ENCODE results near the gene RIMBP2.

RIMBP2 gene

GRCh38 chr12:130509454-130509853 is 206.6 kb downstream of the RIMBP2 start:
- no peak overlapping the region for H3K27ac ChIP-seq (replicated peaks)

GRCh38 chr12:130508847-130509246 is 207.3 kb downstream of the RIMBP2 start:
- no peak for DNase-seq (ENCODE audit: low read depth in 1 of 2, low spot score in 1 of 2)
- no peak for TF ChIP-seq CTCF (IDR thresholded peaks at IDR 0.05; ENCODE audit: insufficient read depth, low read length)
- no peak for TF ChIP-seq SPI1 (IDR thresholded peaks at IDR 0.05; ENCODE audit: borderline replicate concordance, low read depth)
- TF ChIP-seq POLR2AphosphoS5 (IDR thresholded peaks at IDR 0.05; ENCODE audit: low read depth), result no peak
- TF ChIP-seq REST (IDR thresholded peaks at IDR 0.05; ENCODE audit: insufficient replicate concordance, low read depth), result no peak
- TF ChIP-seq GABPA (IDR thresholded peaks at IDR 0.05; ENCODE audit: low read depth), result no peak
- H3K27me3 ChIP-seq (ENCODE audit: insufficient read depth, poor library complexity, severe bottlenecking), result no peaks in the 10 kb centered on the region
- no peak overlapping the region for H3K27ac ChIP-seq (replicated peaks)
- no peak overlapping the region for H3K4me3 ChIP-seq (replicated peaks; ENCODE audit: insufficient read depth, low read length)

More at GRCh38 chr12:130509454-130509853, 206.6 kb downstream of the RIMBP2 start:
- H3K4me3 ChIP-seq (replicated peaks; ENCODE audit: insufficient read depth, low read length), result no peak overlapping the region
- TF ChIP-seq GABPA (IDR thresholded peaks at IDR 0.05; ENCODE audit: low read depth) (no peak), REST (IDR thresholded peaks at IDR 0.05; ENCODE audit: insufficient replicate concordance, low read depth) (no peak), CTCF (IDR thresholded peaks at IDR 0.05; ENCODE audit: insufficient read depth, low read length) (no peak), SPI1 (IDR thresholded peaks at IDR 0.05; ENCODE audit: borderline replicate concordance, low read depth) (no peak), POLR2AphosphoS5 (IDR thresholded peaks at IDR 0.05; ENCODE audit: low read depth) (no peak)
- no peak for DNase-seq (ENCODE audit: low read depth in 1 of 2, low spot score in 1 of 2)
- H3K27me3 ChIP-seq (ENCODE audit: insufficient read depth, poor library complexity, severe bottlenecking), result no peaks in the 10 kb centered on the region

- no peak for DNase-seq (ENCODE audit: low read depth in 1 of 2, low spot score in 1 of 2)
- H3K27me3 ChIP-seq (ENCODE audit: insufficient read depth, poor library complexity, severe bottlenecking), result no peaks in the 10 kb centered on the region
- no peak overlapping the region for H3K27ac ChIP-seq (replicated peaks)
- no peak overlapping the region for H3K4me3 ChIP-seq (replicated peaks; ENCODE audit: insufficient read depth, low read length)
- TF ChIP-seq POLR2AphosphoS5 (IDR thresholded peaks at IDR 0.05; ENCODE audit: low read depth) (no peak), GABPA (IDR thresholded peaks at IDR 0.05; ENCODE audit: low read depth) (no peak), REST (IDR thresholded peaks at IDR 0.05; ENCODE audit: insufficient replicate concordance, low read depth) (no peak), CTCF (IDR thresholded peaks at IDR 0.05; ENCODE audit: insufficient read depth, low read length) (no peak), SPI1 (IDR thresholded peaks at IDR 0.05; ENCODE audit: borderline replicate concordance, low read depth) (no peak)
Measured at GRCh38 chr12:130508318-130508717, 207.8 kb downstream of the RIMBP2 start.

All from HL-60 (cell line).